Tibial artery (tissue), 4 donors: ENCODE measurements around the gene LCP1.

ENCODE experiments used
- DNase-seq, 2 donors: peaks; one replicate each; pipeline ENCODE4 v3.0.0-alpha.2; 2019
- H3K27ac ChIP-seq, 2 donors: fragments of 200-600 bp; sonication (generic) in 1 of 2; 1 replicate in 1 of 2; 2 replicates in 1 of 2; pipeline ENCODE4 v1.5.1; 2018 to 2019; ENCODE audit warnings: mild to moderate bottlenecking in 1 of 2
- H3K27me3 ChIP-seq, 2 donors: fragments of 200-600 bp; sonication (generic) in 1 of 2; one replicate each; pipeline versions ENCODE4 v1.5.1 to v1.6.0; 2016 to 2019
- H3K36me3 ChIP-seq, 3 donors: fragments of 200-600 bp; sonication (generic) in 2 of 3; one replicate each; pipeline ENCODE4 v1.5.1; 2016 to 2019; ENCODE audit warnings: mild to moderate bottlenecking in 2 of 3
- H3K4me1 ChIP-seq, 4 donors: fragments of 200-600 bp; sonication (generic) in 2 of 4; 1 replicate in 3 of 4; 2 replicates in 1 of 4; pipeline ENCODE4 v1.5.1; 2016 to 2019
- H3K4me3 ChIP-seq, 2 donors: fragments of 200-600 bp; sonication (generic) in 1 of 2; 1 replicate in 1 of 2; 2 replicates in 1 of 2; pipeline ENCODE4 v1.5.1; 2018 to 2019; ENCODE audit warnings: mild to moderate bottlenecking in 2 of 2
- H3K9me3 ChIP-seq, 3 donors: fragments of 200-600 bp; sonication (generic) in 1 of 3; one replicate each; pipeline ENCODE4 v1.5.1; 2016 to 2019
- CTCF ChIP-seq, 2 experiments: fragments of 200-600 bp in 1 of 2; fragments of 450-650 bp in 1 of 2; IDR thresholded peaks; one replicate each; pipeline ENCODE4 v1.5.1; 2017 to 2019; ENCODE audit warnings: antibody characterized with exemption in 2 of 2, mild to moderate bottlenecking in 1 of 2, moderate library complexity in 1 of 2
- intact Hi-C: fragments of 100-400 bp; cut with DNase I; formaldehyde crosslinking; loops from one replicate; pipeline ENCODE4 v1.15.0; 2023; ENCODE audit warnings: low total_unique reads

The LCP1 gene

GRCh38 chr13:46140044-46140443, 41.9 kb downstream of the LCP1 start:
- H3K4me3 ChIP-seq: no peak overlapping the region
- TF ChIP-seq CTCF (IDR thresholded peaks at IDR 0.05): no peak
- no peak overlapping the region for H3K27ac ChIP-seq

GRCh38 chr13:46137627-46138317, 44.2 kb downstream of the LCP1 start:
- no peaks in the 10 kb centered on the region for H3K27me3 ChIP-seq
- no peaks in the 10 kb centered on the region for H3K36me3 ChIP-seq
- H3K27ac ChIP-seq: no peak overlapping the region
- intact Hi-C loops: no loop called here
- TF ChIP-seq CTCF (IDR thresholded peaks at IDR 0.05): no peak
- H3K9me3 ChIP-seq: no peaks in the 10 kb centered on the region
- H3K4me1 ChIP-seq: no peaks in the 10 kb centered on the region
- no peak for DNase-seq
- no peak overlapping the region for H3K4me3 ChIP-seq

More at GRCh38 chr13:46140044-46140443, 41.9 kb downstream of the LCP1 start:
- Histone ChIP-seq H3K36me3 (no peaks in the 10 kb centered on the region), H3K4me1 (no peaks in the 10 kb centered on the region), H3K27me3 (no peaks in the 10 kb centered on the region), H3K9me3 (no peaks in the 10 kb centered on the region)
- intact Hi-C loops: no loop called here
- DNase-seq: no peak

GRCh38 chr13:46136688-46137087, 45.3 kb downstream of the LCP1 start:
- no peak for TF ChIP-seq CTCF (IDR thresholded peaks at IDR 0.05)
- peaks cover 0 to 2% of the 10 kb centered on the region in 2 donors for H3K27me3 ChIP-seq

GRCh38 chr13:46134961-46135522, 46.9 kb downstream of the LCP1 start:
- H3K27me3 ChIP-seq: peaks cover 0 to 2% of the 10 kb centered on the region in 2 donors
- no peak overlapping the region for H3K4me3 ChIP-seq
- no peak for TF ChIP-seq CTCF (IDR thresholded peaks at IDR 0.05)
- H3K9me3 ChIP-seq: no peaks in the 10 kb centered on the region
- intact Hi-C loops: no loop called here
- no peaks in the 10 kb centered on the region for H3K4me1 ChIP-seq
- no peak for DNase-seq
- H3K36me3 ChIP-seq: no peaks in the 10 kb centered on the region
- no peak overlapping the region for H3K27ac ChIP-seq

More at GRCh38 chr13:46136688-46137087, 45.3 kb downstream of the LCP1 start:
- intact Hi-C loops: no loop called here
- Histone ChIP-seq H3K27ac (no peak overlapping the region), H3K9me3 (no peaks in the 10 kb centered on the region), H3K4me1 (no peaks in the 10 kb centered on the region), H3K36me3 (no peaks in the 10 kb centered on the region), H3K4me3 (no peak overlapping the region)
- DNase-seq: no peak

- no peak for DNase-seq
- H3K4me1 ChIP-seq: no peaks in the 10 kb centered on the region
- peaks cover 0 to 8% of the 10 kb centered on the region in 2 donors for H3K27me3 ChIP-seq
- H3K36me3 ChIP-seq: no peaks in the 10 kb centered on the region
- H3K9me3 ChIP-seq: no peaks in the 10 kb centered on the region
- no peak overlapping the region for H3K4me3 ChIP-seq
- intact Hi-C loops: no loop called here
- H3K27ac ChIP-seq: no peak overlapping the region
- TF ChIP-seq CTCF (IDR thresholded peaks at IDR 0.05): no peak
These were observed 47.5 kb downstream of the LCP1 start for GRCh38 chr13:46134494-46134893.
